Caki2 (cell line): ENCODE results near the gene FRMD4A. TPM values are rescaled to one million over a fixed set of nuclear protein-coding genes. Genes with fewer than 3 reads are reported as not detected.
A peak's percentile ranks its signal among the peaks of the same experiment; 100 is the strongest.

Source experiments
- DNase-seq: peaks from one replicate; pipeline ENCODE4 v3.0.0-alpha.2; 2015; ENCODE audit warnings: low read depth
- in situ Hi-C: cut with HindIII; loops from 2 replicates; pipeline ENCODE4 v1.10.0; 2016; ENCODE audit warnings: low sequenced_read_pairs, low pct_unique_long_range_greater_than_20kb, mixed read lengths
- total RNA-seq: library from RNA; depleted of rRNA; stranded (reverse); fragments of >200 nt; shearing (Covaris generic); gene quantifications from 2 replicates; pipeline ENCODE4 v1.2.3, GENCODE V29; 2014; ENCODE audit warnings: low replicate concordance

The FRMD4A gene
- total RNA-seq, 1 experiment from 2014 or later: 3.8 TPM

- DNase-seq: no peak
- in situ Hi-C loops: no loop called here
Measured at GRCh38 chr10:13681528-13681927, 649.2 kb downstream of the FRMD4A start.

GRCh38 chr10:13681095-13681494 is 649.6 kb downstream of the FRMD4A start:
- in situ Hi-C loops: no loop called here
- peak; percentile 72 for DNase-seq

DNA sequence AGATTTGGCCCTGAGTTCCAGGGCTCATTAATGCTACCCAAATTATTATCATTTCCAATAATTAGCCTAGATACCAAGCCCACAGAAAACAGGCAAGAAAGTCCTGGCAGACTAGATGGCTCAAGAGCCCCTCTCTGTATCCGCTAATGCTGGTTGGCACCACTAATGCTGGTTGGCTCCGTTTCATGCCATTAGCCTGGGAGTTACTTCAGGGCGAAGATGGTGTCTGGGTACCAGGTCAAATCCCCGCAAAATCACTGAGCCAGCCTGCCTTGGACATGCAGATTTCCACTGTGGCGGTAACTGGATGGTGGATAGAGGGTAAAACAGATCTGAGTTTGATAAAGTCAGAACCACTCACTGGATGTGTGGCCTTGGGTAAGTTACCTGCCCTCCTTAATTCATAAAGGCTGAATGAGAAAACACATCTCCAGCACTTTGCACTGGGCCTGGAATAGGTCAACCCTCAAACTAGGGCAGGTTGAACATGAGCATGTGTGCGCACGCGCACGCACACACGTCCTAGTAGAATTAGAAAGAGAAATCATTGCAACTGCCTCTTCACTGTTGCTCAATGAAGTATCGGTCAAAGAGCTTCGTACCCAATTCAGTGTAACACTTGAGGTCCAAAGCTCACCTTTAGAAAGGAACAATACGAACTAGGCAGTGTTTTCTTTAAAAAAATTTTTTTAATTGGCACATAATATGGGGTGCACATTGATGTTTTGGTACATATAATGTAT is 652.5 kb downstream of the FRMD4A start:
- in situ Hi-C loops: no loop called here
- DNase-seq: no peak

- in situ Hi-C loops: no loop called here
- no peak for DNase-seq
Measured at GRCh38 chr10:13674645-13675588, 655.8 kb downstream of the FRMD4A start.

- in situ Hi-C loops: no loop called here
- no peak for DNase-seq
Measured at GRCh38 chr10:13673156-13673555, 657.6 kb downstream of the FRMD4A start.

DNA sequence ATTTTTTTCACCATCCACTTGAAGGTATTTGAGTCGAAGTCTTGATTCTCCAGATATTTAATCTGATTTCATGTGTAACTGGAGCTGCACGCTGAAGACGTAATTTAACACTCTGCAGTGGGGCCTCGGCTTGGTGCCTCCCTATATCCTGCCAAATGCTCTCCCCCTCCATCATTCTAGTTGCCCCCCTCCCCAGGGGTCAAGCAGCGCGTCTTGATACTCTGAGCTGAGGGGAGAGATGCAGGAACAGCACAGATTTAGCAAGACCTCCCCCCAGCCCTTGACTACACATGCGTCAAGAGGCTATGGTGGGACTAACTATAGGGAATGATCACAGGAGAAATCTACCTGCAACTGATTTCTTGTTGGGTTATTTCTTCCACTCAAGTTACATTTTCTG is 658.2 kb downstream of the FRMD4A start:
- in situ Hi-C loops: no loop called here
- DNase-seq: no peak

- in situ Hi-C loops: no loop called here
- DNase-seq: no peak
Measured at GRCh38 chr10:13671904-13672303, 658.8 kb downstream of the FRMD4A start.

DNA sequence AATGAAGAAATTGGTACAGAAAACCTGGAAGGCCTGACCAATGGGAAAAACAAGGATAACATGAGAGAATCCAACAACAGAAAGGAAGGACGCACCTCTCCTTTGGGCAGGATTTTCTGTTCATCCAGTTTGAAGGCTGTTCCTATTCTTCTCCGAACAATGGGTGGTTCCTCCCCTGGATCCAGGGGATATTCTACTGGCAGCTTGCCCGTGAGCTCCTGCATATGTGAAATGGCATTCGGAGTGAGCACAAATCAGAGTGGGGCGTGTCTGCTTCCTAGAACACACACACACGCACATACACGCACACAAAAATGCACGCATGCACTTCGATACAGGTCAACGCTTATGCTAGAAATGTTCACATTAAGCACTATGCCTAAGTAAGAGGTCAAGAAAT is 660.4 kb downstream of the FRMD4A start:
- in situ Hi-C loops: no loop called here

GRCh38 chr10:13669901-13670300 is 660.8 kb downstream of the FRMD4A start:
- DNase-seq: no peak
- in situ Hi-C loops: no loop called here

More for the DNA sequence above, 660.4 kb downstream of the FRMD4A start:
- no peak for DNase-seq

DNA sequence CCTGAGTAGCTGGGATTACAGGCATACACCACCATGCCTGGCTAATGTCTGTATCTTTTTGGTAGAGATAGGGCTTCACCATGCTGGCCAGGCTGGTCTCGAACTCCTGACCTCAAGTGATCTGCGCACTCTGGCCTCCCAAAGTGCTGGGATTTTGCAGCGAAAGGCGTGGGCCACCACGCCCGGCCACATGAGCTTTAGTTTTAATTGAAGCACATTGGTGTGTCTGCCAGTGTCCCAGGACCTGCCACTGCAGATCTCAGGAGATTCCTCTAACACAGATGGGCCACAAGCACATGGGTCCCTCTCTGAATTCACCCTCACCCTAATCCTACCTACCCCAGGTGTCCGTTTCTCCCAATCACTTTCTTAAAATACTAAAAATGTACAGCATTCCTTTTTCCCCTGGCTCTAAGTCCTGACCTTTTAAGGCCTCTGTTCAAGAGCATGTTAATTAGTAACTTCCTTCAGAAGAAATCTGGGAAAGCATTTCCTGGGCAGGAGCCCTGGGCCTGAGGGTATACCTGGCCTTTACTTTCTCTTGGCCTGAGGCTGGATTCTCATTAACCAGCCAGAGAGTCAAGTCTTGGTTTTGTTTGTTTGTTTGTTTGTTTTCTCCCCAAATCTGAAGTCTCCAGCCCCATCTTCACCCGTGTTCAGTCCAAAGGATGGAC is 661.4 kb downstream of the FRMD4A start:
- peak; percentile 21 for DNase-seq
- in situ Hi-C loops: no loop called here

DNA sequence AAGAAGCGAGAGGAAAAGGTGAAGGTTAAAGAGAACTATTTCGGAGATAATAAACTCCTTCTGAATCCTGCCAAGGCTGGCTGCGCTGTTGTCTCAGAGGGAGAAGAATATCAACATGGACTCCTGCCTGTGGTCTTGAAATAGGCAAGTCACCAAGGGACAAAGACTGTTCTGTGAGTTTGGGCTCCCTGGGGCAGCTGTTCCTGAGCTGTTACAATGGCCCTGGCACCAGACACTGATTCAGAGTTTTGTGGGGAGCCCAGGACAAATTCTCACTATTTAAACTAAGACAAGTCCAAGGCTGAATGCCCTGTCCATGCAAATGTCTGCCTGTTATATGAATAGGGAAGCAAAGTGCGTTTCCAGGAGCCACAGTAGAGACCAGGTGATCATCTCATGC is 662.6 kb downstream of the FRMD4A start:
- no peak for DNase-seq
- in situ Hi-C loops: no loop called here

GRCh38 chr10:13665516-13666262 is 665.0 kb downstream of the FRMD4A start:
- no peak for DNase-seq
- in situ Hi-C loops: no loop called here

GRCh38 chr10:13661256-13661655 is 669.5 kb downstream of the FRMD4A start:
- no peak for DNase-seq
- in situ Hi-C loops: no loop called here

DNA sequence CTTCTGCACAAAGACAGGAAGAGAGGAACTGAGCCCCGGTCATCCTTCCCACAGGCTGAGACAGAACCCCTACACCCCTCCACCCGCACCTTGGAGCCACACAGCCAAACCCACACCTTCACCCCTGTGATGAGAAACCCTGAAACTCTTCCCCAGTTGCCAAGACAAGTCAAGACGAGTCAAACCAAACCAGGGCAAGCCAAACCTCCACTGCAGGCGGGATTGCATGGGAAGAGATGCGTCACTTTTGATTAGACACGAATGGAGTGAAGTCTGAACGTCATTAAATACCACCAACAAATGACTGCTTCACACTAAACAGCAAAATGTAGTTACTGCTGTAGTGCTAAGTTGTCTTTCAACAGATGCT is 670.2 kb downstream of the FRMD4A start:
- in situ Hi-C loops: no loop called here
- no peak for DNase-seq

- peak; percentile 43 for DNase-seq
- in situ Hi-C loops: no loop called here
Measured at GRCh38 chr10:13659887-13660550, 670.7 kb downstream of the FRMD4A start.

- DNase-seq: no peak
- in situ Hi-C loops: no loop called here
Measured at GRCh38 chr10:13658871-13659685, 671.6 kb downstream of the FRMD4A start.

DNA sequence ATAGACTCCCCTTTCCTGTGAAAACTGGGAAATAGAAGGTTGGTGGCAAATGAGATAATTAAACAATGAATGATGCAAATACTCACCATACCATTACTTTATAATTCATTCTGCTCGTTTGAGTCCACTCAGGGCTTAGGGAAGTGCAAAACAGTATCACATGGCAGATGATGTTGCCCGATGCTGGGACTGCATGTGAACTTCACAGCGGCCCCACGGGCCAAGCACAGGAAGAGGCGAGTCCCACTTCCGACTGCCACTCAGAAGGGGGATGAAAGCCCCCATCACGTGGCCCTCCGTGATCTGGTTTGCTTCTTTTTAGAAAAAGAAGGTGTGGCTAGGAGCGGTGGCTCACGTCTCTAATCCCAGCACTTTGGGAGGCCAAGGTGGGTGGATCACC is 672.5 kb downstream of the FRMD4A start:
- in situ Hi-C loops: no loop called here
- DNase-seq: no peak
